Testis (tissue), 3 donors: ENCODE data around the gene MTUS2. TPM values are rescaled to one million over a fixed set of nuclear protein-coding genes. Genes with fewer than 3 reads are reported as not detected.

Experiments
- DNase-seq: peaks from one replicate; pipeline ENCODE4 v3.0.0-alpha.2; 2019
- H3K27ac ChIP-seq, 2 donors: fragments of 200-600 bp; sonication (generic); one replicate each; pipeline ENCODE4 v1.5.1; 2019
- H3K27me3 ChIP-seq: fragments of 200-600 bp; sonication (generic); one replicate; pipeline ENCODE4 v1.5.1; 2019
- H3K36me3 ChIP-seq: fragments of 200-600 bp; sonication (generic); one replicate; pipeline ENCODE4 v1.5.1; 2017; ENCODE audit warnings: low read depth; ENCODE audit errors: missing control alignments
- H3K4me1 ChIP-seq: fragments of 200-600 bp; sonication (generic); one replicate; pipeline ENCODE4 v1.5.1; 2019
- H3K4me3 ChIP-seq, 2 donors: fragments of 200-600 bp; sonication (generic); one replicate each; pipeline ENCODE4 v1.5.1; 2017 to 2019
- H3K9me3 ChIP-seq: fragments of 200-600 bp; sonication (generic); one replicate; pipeline ENCODE4 v1.5.1; 2017
- POLR2A ChIP-seq: fragments of 450-650 bp; IDR thresholded peaks from one replicate; pipeline ENCODE4 v1.6.1; 2017; ENCODE audit warnings: antibody characterized with exemption, mild to moderate bottlenecking, moderate library complexity
- WGBS, 2 donors: methylation state at CpG; one replicate each; pipeline ENCODE4 v1.1.5; 2018; 5-methylcytosine and 5-hydroxymethylcytosine counted together
- intact Hi-C: fragments of 100-400 bp; cut with DNase I; formaldehyde crosslinking; loops from one replicate; pipeline ENCODE4 v1.15.1; 2023; ENCODE audit warnings: low total_unique reads
- polyA plus RNA-seq: library from polyadenylated mRNA; stranded (reverse); fragments of 350-450 nt; fragmentation: Illumina TruSeq; extraction: RNeasy Lipid Tissue Mini Kit (QIAGEN cat#74804); gene quantifications from one replicate; pipeline ENCODE4 v1.2.3, GENCODE V29; 2014; ENCODE audit warnings: low read depth, low replicate concordance; ENCODE audit not compliant: insufficient read depth
- total RNA-seq, 2 donors: library from RNA; depleted of rRNA; stranded (reverse); fragments of >200 nt; gene quantifications; one replicate each; pipeline ENCODE4 v1.2.3, GENCODE V29; 2016
- TF ChIP-seq, protein P1 (sequence below), 3 experiments: fragments of 450-650 bp in 2 of 3; fragments of 200-600 bp in 1 of 3; sonication (generic) in 1 of 3; IDR thresholded peaks; one replicate each; pipeline ENCODE4 v1.5.1; 2016 to 2019; ENCODE audit warnings: antibody characterized with exemption in 3 of 3, mild to moderate bottlenecking in 2 of 3, moderate library complexity in 1 of 3

MTUS2 gene
- total and polyA plus RNA-seq, 3 donors from 2014 or later, result 2.1 to 9.2 (median 8.3) TPM

DNA sequence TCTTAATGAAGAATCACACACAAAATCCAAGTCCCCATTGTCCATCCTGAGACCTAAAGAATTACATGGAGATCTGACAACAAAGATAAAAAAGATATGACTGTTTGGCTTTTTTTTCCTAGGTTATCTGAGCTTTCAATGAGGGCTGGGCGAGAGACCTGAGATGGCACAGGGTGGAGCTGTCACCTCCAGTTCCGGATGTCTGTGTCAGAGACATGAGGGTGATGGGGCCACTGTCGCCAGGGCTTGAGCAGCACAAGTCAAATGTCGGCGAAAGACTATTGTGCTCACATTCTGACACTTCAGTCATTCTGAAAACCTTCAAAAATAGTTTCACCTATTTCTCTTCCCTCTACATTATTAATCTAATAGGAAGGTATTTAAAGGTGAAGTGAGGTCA, 709.6 kb downstream of the MTUS2 start:
- Histone ChIP-seq H3K36me3 (no peaks in the 10 kb centered on the region), H3K4me3 (no peak overlapping the region), H3K27ac (no peak overlapping the region), H3K27me3 (no peaks in the 10 kb centered on the region), H3K9me3 (no peaks in the 10 kb centered on the region), H3K4me1 (no peaks in the 10 kb centered on the region)
- 95 to 98% methylated on average over 5 of the region's 5 CpGs for WGBS, 2 donors
- TF ChIP-seq, protein P1, sequence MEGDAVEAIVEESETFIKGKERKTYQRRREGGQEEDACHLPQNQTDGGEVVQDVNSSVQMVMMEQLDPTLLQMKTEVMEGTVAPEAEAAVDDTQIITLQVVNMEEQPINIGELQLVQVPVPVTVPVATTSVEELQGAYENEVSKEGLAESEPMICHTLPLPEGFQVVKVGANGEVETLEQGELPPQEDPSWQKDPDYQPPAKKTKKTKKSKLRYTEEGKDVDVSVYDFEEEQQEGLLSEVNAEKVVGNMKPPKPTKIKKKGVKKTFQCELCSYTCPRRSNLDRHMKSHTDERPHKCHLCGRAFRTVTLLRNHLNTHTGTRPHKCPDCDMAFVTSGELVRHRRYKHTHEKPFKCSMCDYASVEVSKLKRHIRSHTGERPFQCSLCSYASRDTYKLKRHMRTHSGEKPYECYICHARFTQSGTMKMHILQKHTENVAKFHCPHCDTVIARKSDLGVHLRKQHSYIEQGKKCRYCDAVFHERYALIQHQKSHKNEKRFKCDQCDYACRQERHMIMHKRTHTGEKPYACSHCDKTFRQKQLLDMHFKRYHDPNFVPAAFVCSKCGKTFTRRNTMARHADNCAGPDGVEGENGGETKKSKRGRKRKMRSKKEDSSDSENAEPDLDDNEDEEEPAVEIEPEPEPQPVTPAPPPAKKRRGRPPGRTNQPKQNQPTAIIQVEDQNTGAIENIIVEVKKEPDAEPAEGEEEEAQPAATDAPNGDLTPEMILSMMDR (IDR thresholded peaks at IDR 0.05), result no peak
- no peak for TF ChIP-seq POLR2A
- DNase-seq, result no peak
- intact Hi-C loops, result no loop called here

DNA sequence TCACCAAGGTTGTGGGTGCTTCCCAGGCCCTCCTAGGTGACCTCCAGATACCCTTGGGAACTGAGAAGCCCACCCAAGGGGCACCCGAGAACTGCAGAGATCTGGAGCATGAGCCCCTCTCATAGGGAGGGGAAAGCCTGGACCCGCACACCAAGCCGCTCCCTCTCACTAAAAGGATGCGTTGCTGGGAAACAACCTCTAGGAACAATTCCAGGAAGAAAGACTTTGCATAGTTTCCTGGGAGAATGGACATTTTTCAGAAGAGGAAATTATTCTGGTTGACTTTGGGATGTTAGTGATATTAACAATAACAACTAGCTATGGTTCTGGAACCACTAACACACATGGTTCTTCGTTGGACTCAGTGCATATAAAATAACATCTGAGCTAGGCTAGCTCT, 710.8 kb downstream of the MTUS2 start:
- TF ChIP-seq, protein P1 (IDR thresholded peaks at IDR 0.05), result no peak
- TF ChIP-seq POLR2A, result no peak
- no peaks in the 10 kb centered on the region for H3K27me3 ChIP-seq
- no peak for DNase-seq
- H3K27ac ChIP-seq, result no peak overlapping the region
- WGBS, 2 donors, result 88 to 98% methylated on average over 5 of the region's 5 CpGs
- H3K4me1 ChIP-seq, result no peaks in the 10 kb centered on the region
- no peaks in the 10 kb centered on the region for H3K9me3 ChIP-seq
- H3K36me3 ChIP-seq, result no peaks in the 10 kb centered on the region
- H3K4me3 ChIP-seq, result no peak overlapping the region
- intact Hi-C loops, result no loop called here

DNA sequence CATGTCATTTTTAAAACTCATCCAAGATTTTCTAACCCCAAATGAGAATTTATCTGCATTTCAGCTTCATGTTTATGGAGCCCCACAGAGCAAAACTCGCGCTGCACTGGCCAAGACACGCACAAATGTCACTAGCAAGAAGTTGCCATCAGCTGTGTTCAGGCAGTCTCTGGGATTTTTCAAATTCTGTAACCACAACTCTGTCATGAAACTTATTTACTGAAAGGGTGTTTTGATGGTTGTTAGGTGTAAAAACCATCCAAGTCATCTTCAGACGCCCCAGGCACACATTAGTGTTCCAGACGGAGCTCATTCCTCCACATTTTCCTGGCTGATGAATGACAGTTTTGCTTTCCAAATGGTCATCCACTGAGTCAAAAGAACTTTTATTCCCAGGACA, 712.0 kb downstream of the MTUS2 start:
- WGBS, 2 donors, result 87 to 94% methylated on average over 5 of the region's 5 CpGs
- Histone ChIP-seq H3K36me3 (no peaks in the 10 kb centered on the region), H3K27ac (no peak overlapping the region), H3K4me3 (no peak overlapping the region), H3K4me1 (no peaks in the 10 kb centered on the region), H3K27me3 (no peaks in the 10 kb centered on the region), H3K9me3 (no peaks in the 10 kb centered on the region)
- TF ChIP-seq, protein P1 (IDR thresholded peaks at IDR 0.05), result no peak
- TF ChIP-seq POLR2A, result no peak
- intact Hi-C loops, result no loop called here
- no peak for DNase-seq

DNA sequence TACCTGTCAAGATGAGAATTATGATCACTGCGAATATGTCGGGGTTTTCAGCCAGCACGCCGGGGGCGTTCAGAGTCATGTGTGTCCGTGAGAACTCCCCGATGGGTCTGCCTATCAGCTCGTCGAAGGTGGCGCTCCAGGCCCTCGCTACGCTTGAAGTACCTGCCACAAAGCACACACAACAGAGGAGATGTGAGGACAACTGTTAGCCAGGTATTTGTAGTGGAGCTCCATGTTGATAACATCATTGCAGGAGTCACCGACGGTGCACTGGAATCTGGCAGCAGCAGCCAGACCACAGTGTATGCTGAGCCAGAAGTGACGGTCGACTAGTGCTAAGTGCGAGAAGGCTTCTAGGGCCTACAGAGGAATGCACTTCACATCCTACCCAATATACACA, 712.7 kb downstream of the MTUS2 start:
- TF ChIP-seq, protein P1 (IDR thresholded peaks at IDR 0.05), result no peak
- no peak for TF ChIP-seq POLR2A
- no peak overlapping the region for H3K4me3 ChIP-seq
- intact Hi-C loops, result no loop called here
- no peaks in the 10 kb centered on the region for H3K27me3 ChIP-seq
- H3K4me1 ChIP-seq, result no peaks in the 10 kb centered on the region
- H3K9me3 ChIP-seq, result no peaks in the 10 kb centered on the region
- H3K27ac ChIP-seq, result no peak overlapping the region
- DNase-seq, result no peak
- no peaks in the 10 kb centered on the region for H3K36me3 ChIP-seq
- 83 to 91% methylated on average over 17 of the region's 17 CpGs for WGBS, 2 donors

DNA sequence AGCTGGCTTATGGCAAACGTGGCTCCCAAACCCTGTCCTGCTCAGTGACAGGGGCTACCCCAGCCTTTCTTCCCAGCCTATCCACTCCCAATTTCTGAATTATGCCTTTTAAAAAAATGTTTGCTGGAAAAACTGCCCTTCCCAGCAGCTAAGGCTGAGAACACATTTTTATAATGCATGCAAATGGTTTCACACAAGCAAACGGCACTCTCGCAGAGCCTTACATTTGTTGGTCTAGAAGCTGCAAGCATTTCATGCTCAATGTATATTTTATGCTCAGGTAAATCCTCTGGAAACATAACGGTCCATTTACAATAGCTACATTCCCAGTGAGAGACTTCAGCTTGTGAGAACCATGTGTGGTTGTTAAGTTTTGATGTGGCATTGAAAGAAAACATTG, 713.9 kb downstream of the MTUS2 start:
- Histone ChIP-seq H3K27ac (no peak overlapping the region), H3K4me3 (no peak overlapping the region), H3K9me3 (no peaks in the 10 kb centered on the region), H3K27me3 (no peaks in the 10 kb centered on the region), H3K36me3 (no peaks in the 10 kb centered on the region), H3K4me1 (no peaks in the 10 kb centered on the region)
- TF ChIP-seq, protein P1 (IDR thresholded peaks at IDR 0.05), result no peak
- TF ChIP-seq POLR2A, result no peak
- intact Hi-C loops, result no loop called here
- no peak for DNase-seq
- WGBS, 2 donors, result 95 to 97% methylated on average over 4 of the region's 4 CpGs
